HG03439 (cell line): ENCODE results near the gene NOD1.
A peak's percentile ranks its signal among the peaks of the same experiment; 100 is the strongest.
"Not testable (repeated sequence)": the region's sequence is repeated elsewhere in the genome, so short reads cannot be mapped to it uniquely, and the experiment has no call there.

ENCODE experiments used
- ATAC-seq: cut with Tn5 transposase; IDR thresholded peaks from one replicate; pipeline ENCODE4 v1.9.1; 2021; ENCODE audit warnings: mild to moderate bottlenecking, moderate library complexity; ENCODE audit not compliant: unreplicated experiment

Gene NOD1, protein sequence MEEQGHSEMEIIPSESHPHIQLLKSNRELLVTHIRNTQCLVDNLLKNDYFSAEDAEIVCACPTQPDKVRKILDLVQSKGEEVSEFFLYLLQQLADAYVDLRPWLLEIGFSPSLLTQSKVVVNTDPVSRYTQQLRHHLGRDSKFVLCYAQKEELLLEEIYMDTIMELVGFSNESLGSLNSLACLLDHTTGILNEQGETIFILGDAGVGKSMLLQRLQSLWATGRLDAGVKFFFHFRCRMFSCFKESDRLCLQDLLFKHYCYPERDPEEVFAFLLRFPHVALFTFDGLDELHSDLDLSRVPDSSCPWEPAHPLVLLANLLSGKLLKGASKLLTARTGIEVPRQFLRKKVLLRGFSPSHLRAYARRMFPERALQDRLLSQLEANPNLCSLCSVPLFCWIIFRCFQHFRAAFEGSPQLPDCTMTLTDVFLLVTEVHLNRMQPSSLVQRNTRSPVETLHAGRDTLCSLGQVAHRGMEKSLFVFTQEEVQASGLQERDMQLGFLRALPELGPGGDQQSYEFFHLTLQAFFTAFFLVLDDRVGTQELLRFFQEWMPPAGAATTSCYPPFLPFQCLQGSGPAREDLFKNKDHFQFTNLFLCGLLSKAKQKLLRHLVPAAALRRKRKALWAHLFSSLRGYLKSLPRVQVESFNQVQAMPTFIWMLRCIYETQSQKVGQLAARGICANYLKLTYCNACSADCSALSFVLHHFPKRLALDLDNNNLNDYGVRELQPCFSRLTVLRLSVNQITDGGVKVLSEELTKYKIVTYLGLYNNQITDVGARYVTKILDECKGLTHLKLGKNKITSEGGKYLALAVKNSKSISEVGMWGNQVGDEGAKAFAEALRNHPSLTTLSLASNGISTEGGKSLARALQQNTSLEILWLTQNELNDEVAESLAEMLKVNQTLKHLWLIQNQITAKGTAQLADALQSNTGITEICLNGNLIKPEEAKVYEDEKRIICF

GRCh38 chr7:30478349-30479201, at the start of gene NOD1:
NOD1 (minus strand) TSS chr7:30478784; CDS start chr7:30456921, 21,863 bp downstream.
- peak; percentile 92 for ATAC-seq

DNA sequence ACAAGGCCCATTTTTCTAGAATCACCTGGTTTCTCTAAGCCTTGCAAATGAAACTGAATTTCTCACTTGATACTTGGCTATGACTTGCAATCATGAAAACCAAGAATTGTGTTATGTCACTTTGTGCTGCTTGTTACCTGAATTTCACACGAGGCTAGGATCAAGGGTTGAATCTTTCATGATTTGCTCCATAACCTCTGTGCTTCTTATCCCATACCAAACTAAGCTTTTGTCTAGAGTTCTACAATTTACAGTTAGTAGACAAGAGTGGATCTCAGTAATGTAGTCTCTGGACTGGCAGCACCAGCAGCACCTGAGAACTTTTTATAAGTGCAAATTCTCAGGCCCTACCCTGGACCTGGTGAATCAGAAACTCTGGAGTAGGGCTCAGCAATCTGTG, 48.7 kb upstream of the NOD1 start:
- not testable (repeated sequence) for ATAC-seq

DNA sequence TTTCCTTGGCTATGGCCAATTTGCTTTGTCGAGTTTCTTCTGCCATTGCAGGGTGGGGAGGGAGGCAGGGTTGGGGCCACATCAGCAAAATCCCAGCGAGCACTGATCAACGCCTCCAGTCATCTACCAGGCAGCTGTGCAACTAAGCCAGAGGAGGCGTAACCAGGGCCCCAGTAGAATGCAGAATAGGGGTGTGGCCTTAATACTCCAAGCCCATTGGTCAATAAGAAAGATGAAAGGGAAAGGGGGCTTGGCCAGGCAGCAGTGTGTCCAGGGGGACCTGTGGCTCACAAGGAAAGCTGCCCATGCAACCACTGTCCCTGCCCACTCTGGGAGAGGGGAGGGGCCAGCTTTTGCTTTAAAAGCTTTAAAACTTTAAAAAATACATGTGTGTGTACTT, 47.6 kb upstream of the NOD1 start:
- ATAC-seq = no peak

DNA sequence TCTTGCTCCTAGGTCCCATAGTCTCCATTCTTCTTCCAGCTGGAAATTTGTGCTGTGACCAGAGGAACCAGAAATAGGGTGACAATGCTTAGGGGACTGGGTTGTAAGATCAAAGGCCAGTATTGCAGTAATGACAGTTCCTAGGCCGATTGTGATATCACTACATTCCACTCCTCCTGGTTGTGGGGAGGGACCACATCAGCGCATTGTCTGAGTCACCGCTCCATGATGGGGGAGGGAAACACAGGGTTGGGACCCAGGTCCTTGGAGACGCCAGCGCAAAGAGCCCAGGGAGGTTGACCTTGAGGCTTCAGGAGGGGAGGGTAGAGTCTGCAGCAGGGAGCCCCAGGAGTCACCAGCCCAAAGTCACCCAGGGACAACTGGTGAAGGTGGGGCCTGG, 46.8 kb upstream of the NOD1 start:
- no peak for ATAC-seq

DNA sequence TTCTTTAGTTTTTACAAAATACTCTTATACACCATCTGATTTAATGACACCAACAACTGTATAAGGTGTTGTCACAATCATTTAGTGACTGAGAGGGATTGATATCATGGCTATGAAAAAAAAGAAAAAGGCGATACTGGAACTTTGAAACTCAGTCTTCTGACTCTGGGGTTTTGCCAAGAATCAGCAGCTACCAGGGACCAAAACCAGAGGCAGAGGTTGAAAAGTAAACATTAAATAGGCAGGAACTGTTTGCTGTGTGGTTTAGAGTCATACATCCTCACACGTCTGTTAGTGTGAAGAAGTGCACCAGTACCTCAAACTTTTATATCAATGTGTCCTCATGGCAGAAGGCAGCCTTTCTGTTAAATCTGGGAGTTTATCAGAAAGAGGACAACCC, 46.0 kb upstream of the NOD1 start:
- no peak for ATAC-seq

- no peak for ATAC-seq
These were observed 44.9 kb upstream of the NOD1 start for GRCh38 chr7:30523466-30523865.

DNA sequence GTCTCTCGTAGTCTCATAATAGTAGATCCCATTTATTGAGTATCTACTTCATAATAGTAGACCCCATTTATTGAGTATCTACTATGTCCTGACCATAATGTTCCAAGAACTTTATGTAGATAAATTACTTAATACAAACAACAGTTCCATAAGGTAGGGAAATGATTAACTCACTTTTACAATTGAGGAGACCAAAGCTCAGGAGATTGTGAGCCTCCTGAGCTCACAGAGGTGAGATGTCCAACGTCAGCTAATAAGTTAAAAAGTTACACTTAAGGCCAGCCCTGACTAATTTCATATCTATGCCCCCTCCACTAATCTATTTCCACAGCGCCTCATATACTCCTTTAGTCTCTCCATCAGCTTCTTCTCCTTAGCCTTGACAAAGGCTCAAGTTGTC, 43.6 kb upstream of the NOD1 start:
- ATAC-seq = no peak

DNA sequence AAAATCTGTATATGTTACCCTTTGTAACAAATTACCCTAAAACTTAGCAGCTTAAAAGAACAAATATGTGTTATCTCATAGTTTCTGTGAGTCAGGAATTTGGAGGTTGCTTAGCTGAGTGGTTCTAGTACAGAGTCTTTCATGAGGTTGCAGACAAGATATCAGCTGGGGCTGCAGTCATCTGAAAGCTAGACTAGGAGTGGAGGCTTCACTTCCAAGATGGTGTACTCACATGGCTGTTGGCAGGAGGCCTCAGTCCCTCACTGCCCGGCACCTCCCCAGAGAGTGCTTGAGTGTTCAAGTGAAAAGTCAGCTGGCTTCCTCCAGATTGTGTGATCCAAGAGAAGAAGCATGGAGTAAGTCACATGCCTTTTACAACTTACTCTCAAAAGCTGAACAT, 42.9 kb upstream of the NOD1 start:
- ATAC-seq = no peak

- no peak for ATAC-seq
These were observed 40.5 kb upstream of the NOD1 start for GRCh38 chr7:30519122-30519521.

DNA sequence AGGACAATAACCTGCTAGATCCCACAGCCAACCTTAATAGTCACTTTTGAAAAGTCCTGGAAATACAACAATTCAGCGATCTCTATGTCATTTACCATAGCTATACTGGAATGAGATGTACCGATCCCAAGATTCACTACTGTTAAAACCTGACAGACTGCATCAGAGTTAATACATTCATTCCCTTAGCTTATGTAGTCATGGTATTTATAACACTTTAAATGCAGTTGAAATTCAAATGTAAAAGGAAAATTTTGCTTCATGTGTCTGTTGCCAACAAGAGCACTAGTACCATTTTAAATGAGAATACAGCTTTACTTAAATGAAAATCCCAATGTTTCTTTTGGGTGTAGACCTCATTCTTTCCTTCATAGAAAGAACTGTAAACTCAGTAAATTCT, 37.2 kb upstream of the NOD1 start:
- no peak for ATAC-seq

DNA sequence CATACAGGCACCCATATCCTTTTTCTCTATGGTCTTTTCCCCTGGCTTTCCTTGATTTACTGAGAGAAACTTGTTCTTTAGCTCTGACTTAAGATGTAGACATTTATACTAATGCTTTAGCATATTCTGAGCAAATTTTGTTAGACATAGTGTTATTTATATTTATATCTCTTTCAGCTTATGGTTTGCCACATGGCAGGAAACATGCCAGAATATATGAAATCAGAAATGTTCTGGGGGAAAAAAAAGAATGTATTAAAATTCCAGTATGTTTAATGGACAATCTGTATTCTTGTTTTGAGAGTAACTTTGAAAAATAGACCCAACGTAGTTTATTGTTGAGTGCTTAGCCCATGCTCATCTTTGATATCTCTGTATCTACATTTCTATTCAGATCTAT, 36.2 kb upstream of the NOD1 start:
- no peak for ATAC-seq

DNA sequence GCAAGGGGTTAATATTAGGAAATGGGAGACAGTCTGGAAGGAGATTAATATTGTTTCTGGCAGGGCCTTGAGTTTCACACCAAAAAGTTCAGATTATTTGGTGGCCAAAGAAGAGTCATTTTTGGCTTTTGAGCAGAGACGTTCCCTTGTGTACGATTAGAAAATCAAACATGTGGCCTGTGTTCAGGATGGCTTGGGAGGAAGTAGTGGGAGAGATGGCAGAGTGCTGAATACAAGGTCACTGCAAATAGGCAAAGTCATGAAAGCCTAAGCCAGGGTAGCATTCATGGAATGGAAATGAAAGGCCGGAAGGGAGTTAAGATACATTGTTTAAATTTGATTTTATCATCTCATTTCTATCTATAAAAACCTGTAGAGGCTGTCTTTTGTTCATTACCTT, 35.6 kb upstream of the NOD1 start:
- ATAC-seq = no peak

GRCh38 chr7:30513762-30514161, 35.2 kb upstream of the NOD1 start:
- ATAC-seq = no peak

GRCh38 chr7:30511973-30512662, 33.5 kb upstream of the NOD1 start:
- no peak for ATAC-seq

GRCh38 chr7:30511494-30511893, 32.9 kb upstream of the NOD1 start:
- no peak for ATAC-seq

GRCh38 chr7:30510124-30511075, 31.8 kb upstream of the NOD1 start:
- no peak for ATAC-seq

- not testable (repeated sequence) for ATAC-seq
These were observed 30.7 kb upstream of the NOD1 start for GRCh38 chr7:30509171-30509857.

- ATAC-seq = not testable (repeated sequence)
These were observed 28.8 kb upstream of the NOD1 start for GRCh38 chr7:30507346-30507900.
